Heart right ventricle (tissue), 16 donors: Measurements from ENCODE around the gene ANKRD62. TPM values are rescaled to one million over a fixed set of nuclear protein-coding genes. Genes with fewer than 3 reads are reported as not detected.

ENCODE experiments used
- ATAC-seq, 8 donors: fragments of 200-7000 bp; cut with Tn5 transposase; one replicate each; pipeline ENCODE4 v1.9.1; 2020; ENCODE audit warnings: mild to moderate bottlenecking in 8 of 8, moderate library complexity in 8 of 8, moderate number of reproducible peaks in 1 of 8
- DNase-seq, 2 donors: peaks; one replicate each; pipeline ENCODE4 v3.0.0-alpha.2; 2020
- H3K27ac ChIP-seq, 10 donors: fragments of 200-600 bp; sonication (generic) in 2 of 10; one replicate each; pipeline versions ENCODE4 v1.5.0 to v1.8.0; 2020 to 2022; ENCODE audit warnings: mild to moderate bottlenecking in 3 of 10
- H3K27me3 ChIP-seq, 7 donors: fragments of 200-600 bp; one replicate each; pipeline ENCODE4 v1.8.0; 2021 to 2022; ENCODE audit warnings: mild to moderate bottlenecking in 2 of 7
- H3K36me3 ChIP-seq, 9 donors: fragments of 200-600 bp; sonication (generic) in 1 of 9; one replicate each; pipeline versions ENCODE4 v1.5.0 to v1.8.0; 2020 to 2022; ENCODE audit warnings: mild to moderate bottlenecking in 2 of 9
- H3K4me1 ChIP-seq, 9 donors: fragments of 200-600 bp; sonication (generic) in 1 of 9; one replicate each; pipeline versions ENCODE4 v1.5.0 to v1.8.0; 2020 to 2022; ENCODE audit warnings: mild to moderate bottlenecking in 4 of 9
- H3K4me3 ChIP-seq, 10 donors: fragments of 200-600 bp; sonication (generic) in 2 of 10; one replicate each; pipeline versions ENCODE4 v1.5.0 to v1.8.0; 2020 to 2022; ENCODE audit warnings: mild to moderate bottlenecking in 7 of 10, moderate library complexity in 2 of 10
- H3K9me3 ChIP-seq, 11 donors: fragments of 200-600 bp in 10 of 11; sonication (generic) in 2 of 11; one replicate each; pipeline versions ENCODE4 v1.5.0 to v1.8.0; 2013 to 2022; ENCODE audit warnings: mild to moderate bottlenecking in 2 of 11, control low read depth in 1 of 11, moderate library complexity in 1 of 11
- CTCF ChIP-seq, 9 donors: fragments of 200-600 bp; sonication (generic) in 2 of 9; IDR thresholded peaks; one replicate each; pipeline versions ENCODE4 v1.5.0 to v1.8.0; 2021 to 2022; ENCODE audit warnings: antibody characterized with exemption in 9 of 9, mild to moderate bottlenecking in 5 of 9, moderate library complexity in 1 of 9
- WGBS, 2 donors: extraction: QIAGEN DNeasy Blood & Tissue Kit; methylation state at CpG; one replicate each; pipeline ENCODE4 v1.1.7; 2013; ENCODE audit warnings: inconsistent platforms in 1 of 2; 5-methylcytosine and 5-hydroxymethylcytosine counted together
- intact Hi-C, 10 donors: fragments of 100-400 bp; cut with DNase I; formaldehyde crosslinking; loops; one replicate each; pipeline versions ENCODE4 v1.11.1 to v1.14.2; 2022
- polyA plus RNA-seq, 2 donors: library from polyadenylated mRNA; stranded (reverse); fragments of 200-250 nt; gene quantifications; one replicate each; pipeline ENCODE4 v1.2.3, GENCODE V29; 2013
- total RNA-seq, 10 donors: library from RNA; stranded (reverse); fragmentation: NEBNext Ultra II Directional in 3 of 10; extraction: Animal tissue kit (Norgen Biotek cat#: 25700) in 3 of 10; gene quantifications; one replicate each; pipeline versions ENCODE4 v1.2.1 to v1.2.4, GENCODE V29; 2021 to 2023
- donor health status: Arrhythmogenic right ventricular cardiomyopathy.
- donor health status: ischemic (EF 13 %, LVEDD 7.1; RV severe dilation, severe dysfunction).
- donor health status: healthy with polysubstance abuse.
- donor health status: DM: no; HTN: yes; CAD: no.
- donor health status: DM: no; HTN: no; CAD: no.
- donor health status: ischemic (EF 25% LVEDD 6.9; RV normal size, moderate dysfunction).
- donor health status: ischemic (EF 25% LVEDD 5.7; RV mildly dilated, moderate dysfunction).
- donor health status: healthy.
- donor health status: DM: yes; HTN: yes; CAD: no.
- donor health status: Ischemic cardiomyopathy.
- donor health status: ischemic (EF 35%, LVEDD 5.7; RV mildly dilated, moderate dysfunction).
- donor health status: nonischemic (EF 11% LVEDD 7.7; RV severe dilation, severe dysfunction).
- donor health status: DM: yes; HTN: yes; CAD: no.
- donor health status: PGD.
- donor health status: ischemic (EF 29% LVEDD 5.4; RV normal size, mild dysfunction).
- donor health status: nonischemic (EF 23%, LVEDD 6.1; RV moderate dilation, normal function).

ANKRD62 gene
- total and polyA plus RNA-seq, 12 donors, result not detected

GRCh38 chr18:12048010-12048826, 45.4 kb upstream of the ANKRD62 start:
- Histone ChIP-seq H3K4me3 (no peak overlapping the region), H3K36me3 (no peaks in the 10 kb centered on the region), H3K4me1 (peaks cover 0 to 30% (median 0%) of the 10 kb centered on the region in 9 donors), H3K9me3 (no peaks in the 10 kb centered on the region), H3K27me3 (peaks cover 0 to 7% (median 0%) of the 10 kb centered on the region in 7 donors), H3K27ac (no peak overlapping the region)
- ATAC-seq (peak in 1 of 8 donors; percentile 17), DNase-seq (no peak)
- intact Hi-C loops, result no loop called here
- no peak for TF ChIP-seq CTCF (IDR thresholded peaks at IDR 0.05)
- WGBS, 2 donors, result 88 to 91% methylated on average over 20 of the region's 20 CpGs

GRCh38 chr18:12048827-12049175, 44.8 kb upstream of the ANKRD62 start:
- 64 to 67% methylated on average over 2 of the region's 2 CpGs for WGBS, 2 donors
- ATAC-seq (no peak), DNase-seq (no peak)
- peaks cover 0 to 33% (median 0%) of the 10 kb centered on the region in 9 donors for H3K4me1 ChIP-seq
- no peaks in the 10 kb centered on the region for H3K9me3 ChIP-seq
- no peak for TF ChIP-seq CTCF (IDR thresholded peaks at IDR 0.05)
- intact Hi-C loops, result no loop called here
- no peak overlapping the region for H3K27ac ChIP-seq
- no peak overlapping the region for H3K4me3 ChIP-seq
- peaks cover 0 to 7% (median 0%) of the 10 kb centered on the region in 7 donors for H3K27me3 ChIP-seq
- H3K36me3 ChIP-seq, result no peaks in the 10 kb centered on the region

- ATAC-seq (peak in 1 of 8 donors; percentile 29), DNase-seq (no peak)
- no peaks in the 10 kb centered on the region for H3K36me3 ChIP-seq
- peaks cover 0 to 4% (median 0%) of the 10 kb centered on the region in 7 donors for H3K27me3 ChIP-seq
- TF ChIP-seq CTCF (IDR thresholded peaks at IDR 0.05), result no peak
- 73 to 80% methylated on average over 9 of the region's 9 CpGs for WGBS, 2 donors
- H3K27ac ChIP-seq, result no peak overlapping the region
- intact Hi-C loops, result no loop called here
- H3K4me3 ChIP-seq, result no peak overlapping the region
- no peaks in the 10 kb centered on the region for H3K9me3 ChIP-seq
- peaks cover 0 to 33% (median 0%) of the 10 kb centered on the region in 9 donors for H3K4me1 ChIP-seq
Observed at GRCh38 chr18:12049978-12050811, 43.4 kb upstream of the ANKRD62 start.

- Histone ChIP-seq H3K36me3 (no peaks in the 10 kb centered on the region), H3K4me3 (no peak overlapping the region), H3K27me3 (no peaks in the 10 kb centered on the region), H3K4me1 (peaks cover 0 to 38% (median 0%) of the 10 kb centered on the region in 9 donors), H3K9me3 (no peaks in the 10 kb centered on the region), H3K27ac (no peak overlapping the region)
- no peak for TF ChIP-seq CTCF (IDR thresholded peaks at IDR 0.05)
- no peak for ATAC-seq
- 70 to 75% methylated on average over 3 of the region's 3 CpGs for WGBS, 2 donors
- DNase-seq, result no peak
- intact Hi-C loops, result no loop called here
Observed at GRCh38 chr18:12052866-12053265, 40.8 kb upstream of the ANKRD62 start.
